ENCODE measurements around the gene CNPY3.
"Not testable (repeated sequence)": the region's sequence is repeated elsewhere in the genome, so short reads cannot be mapped to it uniquely, and the experiment has no call there.

Gene CNPY3

DNA sequence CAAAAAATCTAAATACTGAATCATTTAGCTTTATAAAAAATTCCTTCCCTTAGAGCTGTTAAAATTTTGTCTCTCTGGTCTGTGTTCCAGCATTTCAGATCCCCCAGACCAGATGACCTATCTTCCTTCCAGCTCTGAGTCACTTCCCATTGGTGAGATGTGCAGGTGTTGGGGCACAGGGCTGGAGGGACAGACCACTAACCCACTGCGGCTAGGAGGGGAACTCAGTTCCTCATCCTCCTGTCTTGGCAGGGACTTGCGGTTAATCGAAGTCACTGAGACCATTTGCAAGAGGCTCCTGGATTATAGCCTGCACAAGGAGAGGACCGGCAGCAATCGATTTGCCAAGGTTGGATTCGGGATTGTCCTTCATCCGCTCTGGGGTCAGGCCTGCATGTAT, 6.0 kb downstream of the CNPY3 start:
- no peaks in the 10 kb centered on the region for H3K9me3 Mint-ChIP-seq
- no peak overlapping the region for H3K4me3 Mint-ChIP-seq
- H3K27me3 Mint-ChIP-seq (ENCODE audit: low read depth), result no peaks in the 10 kb centered on the region
- peaks cover 22% of the 10 kb centered on the region for H3K4me1 Mint-ChIP-seq (ENCODE audit: low read depth)
- H3K36me3 Mint-ChIP-seq (ENCODE audit: low read depth), result peaks cover 43% of the 10 kb centered on the region
- no peak overlapping the region for H3K27ac Mint-ChIP-seq

GRCh38 chr6:42936398-42936797, 7.1 kb downstream of the CNPY3 start:
- Mint-ChIP-seq H3K4me3 (no peak overlapping the region), H3K27ac (no peak overlapping the region), H3K9me3 (no peaks in the 10 kb centered on the region), H3K4me1 (ENCODE audit: low read depth) (peaks cover 18% of the 10 kb centered on the region), H3K27me3 (ENCODE audit: low read depth) (no peaks in the 10 kb centered on the region), H3K36me3 (ENCODE audit: low read depth) (peaks cover 42% of the 10 kb centered on the region)

GRCh38 chr6:42937548-42938427, 8.5 kb downstream of the CNPY3 start:
- Mint-ChIP-seq H3K36me3 (ENCODE audit: low read depth) (peaks cover 34% of the 10 kb centered on the region), H3K4me1 (ENCODE audit: low read depth) (peaks cover 7% of the 10 kb centered on the region), H3K4me3 (no peak overlapping the region), H3K27ac (no peak overlapping the region), H3K9me3 (no peaks in the 10 kb centered on the region), H3K27me3 (ENCODE audit: low read depth) (no peaks in the 10 kb centered on the region)

DNA sequence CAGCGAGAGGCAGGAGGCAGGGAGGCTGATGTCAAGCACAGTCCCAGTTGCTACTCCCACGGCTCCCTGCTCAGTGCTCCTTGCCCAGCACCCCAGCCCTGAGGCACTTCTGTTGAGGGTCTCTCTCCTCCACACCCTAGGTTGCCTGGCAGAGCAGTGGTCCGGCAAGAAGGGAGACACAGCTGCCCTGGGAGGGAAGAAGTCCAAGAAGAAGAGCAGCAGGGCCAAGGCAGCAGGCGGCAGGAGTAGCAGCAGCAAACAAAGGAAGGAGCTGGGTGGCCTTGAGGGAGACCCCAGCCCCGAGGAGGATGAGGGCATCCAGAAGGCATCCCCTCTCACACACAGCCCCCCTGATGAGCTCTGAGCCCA, 9.1 kb downstream of the CNPY3 start:
- H3K4me1 Mint-ChIP-seq (ENCODE audit: low read depth), result peaks cover 1% of the 10 kb centered on the region
- no peaks in the 10 kb centered on the region for H3K27me3 Mint-ChIP-seq (ENCODE audit: low read depth)
- H3K9me3 Mint-ChIP-seq, result no peaks in the 10 kb centered on the region
- H3K4me3 Mint-ChIP-seq, result no peak overlapping the region
- no peak overlapping the region for H3K27ac Mint-ChIP-seq
- H3K36me3 Mint-ChIP-seq (ENCODE audit: low read depth), result peaks cover 29% of the 10 kb centered on the region

GRCh38 chr6:42938987-42939809, 9.9 kb downstream of the CNPY3 start:
- Mint-ChIP-seq H3K36me3 (ENCODE audit: low read depth) (peaks cover 27% of the 10 kb centered on the region), H3K4me1 (ENCODE audit: low read depth) (peaks cover 2% of the 10 kb centered on the region), H3K9me3 (no peaks in the 10 kb centered on the region), H3K27me3 (ENCODE audit: low read depth) (no peaks in the 10 kb centered on the region), H3K27ac (no peak overlapping the region), H3K4me3 (no peak overlapping the region)

DNA sequence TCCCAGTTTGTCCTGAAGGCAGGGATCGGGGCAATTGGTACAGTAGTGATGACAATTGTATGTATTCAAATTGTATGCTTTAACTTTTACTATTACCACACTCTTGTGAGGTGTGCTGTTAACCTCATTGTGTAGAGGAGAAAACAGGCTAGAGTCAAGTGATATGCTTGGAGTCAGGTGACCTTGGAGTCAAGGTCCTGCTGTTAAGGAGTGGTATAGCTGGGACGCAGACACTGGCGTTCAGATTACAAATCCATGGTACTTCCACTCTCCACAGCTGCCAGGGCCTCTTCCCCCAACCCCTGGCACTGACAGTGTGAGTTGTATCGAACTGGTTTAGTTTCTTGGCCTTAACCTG, 10.5 kb downstream of the CNPY3 start:
- H3K27me3 Mint-ChIP-seq (ENCODE audit: low read depth), result no peaks in the 10 kb centered on the region
- H3K4me3 Mint-ChIP-seq, result no peak overlapping the region
- no peaks in the 10 kb centered on the region for H3K9me3 Mint-ChIP-seq
- peaks cover 2% of the 10 kb centered on the region for H3K4me1 Mint-ChIP-seq (ENCODE audit: low read depth)
- no peak overlapping the region for H3K27ac Mint-ChIP-seq
- peaks cover 29% of the 10 kb centered on the region for H3K36me3 Mint-ChIP-seq (ENCODE audit: low read depth)

GRCh38 chr6:42940493-42941045, 11.3 kb downstream of the CNPY3 start:
- H3K4me3 Mint-ChIP-seq, result no peak overlapping the region
- H3K9me3 Mint-ChIP-seq, result no peaks in the 10 kb centered on the region
- no peak overlapping the region for H3K27ac Mint-ChIP-seq
- peaks cover 2% of the 10 kb centered on the region for H3K4me1 Mint-ChIP-seq (ENCODE audit: low read depth)
- H3K36me3 Mint-ChIP-seq (ENCODE audit: low read depth), result peaks cover 26% of the 10 kb centered on the region
- H3K27me3 Mint-ChIP-seq (ENCODE audit: low read depth), result no peaks in the 10 kb centered on the region

GRCh38 chr6:42941356-42941755, 12.1 kb downstream of the CNPY3 start:
- not testable (repeated sequence) for H3K27ac Mint-ChIP-seq; H3K27me3 Mint-ChIP-seq (ENCODE audit: low read depth); H3K9me3 Mint-ChIP-seq; H3K4me1 Mint-ChIP-seq (ENCODE audit: low read depth); H3K4me3 Mint-ChIP-seq
- peaks cover 19% of the 10 kb centered on the region for H3K36me3 Mint-ChIP-seq (ENCODE audit: low read depth)

- Mint-ChIP-seq H3K27me3 (ENCODE audit: low read depth) (no peaks in the 10 kb centered on the region), H3K4me3 (no peak overlapping the region), H3K36me3 (ENCODE audit: low read depth) (peaks cover 19% of the 10 kb centered on the region), H3K9me3 (no peaks in the 10 kb centered on the region), H3K27ac (no peak overlapping the region), H3K4me1 (ENCODE audit: low read depth) (peaks cover 2% of the 10 kb centered on the region)
These were observed 13.2 kb downstream of the CNPY3 start for GRCh38 chr6:42942444-42942843.

DNA sequence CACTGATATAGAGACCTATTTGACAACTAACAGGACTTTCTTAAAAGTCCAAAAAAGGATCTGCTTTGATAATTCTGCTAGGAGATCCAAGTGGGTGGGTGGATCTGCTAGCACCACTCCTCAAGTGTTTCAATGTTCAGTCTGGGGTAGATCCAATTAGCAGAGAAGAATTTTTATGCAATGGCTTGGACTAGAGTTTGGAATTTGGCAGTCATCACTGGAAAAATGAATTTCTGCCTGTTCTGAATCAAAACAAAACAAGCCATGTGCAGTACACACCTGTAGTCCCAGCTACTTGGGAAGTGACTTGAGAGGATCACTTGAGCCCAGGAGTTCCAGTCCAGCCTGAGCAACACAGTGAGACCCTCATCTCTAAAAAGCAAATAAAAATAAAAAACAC, 18.7 kb downstream of the CNPY3 start:
- peaks cover 7% of the 10 kb centered on the region for H3K36me3 Mint-ChIP-seq (ENCODE audit: low read depth)
- no peak overlapping the region for H3K4me3 Mint-ChIP-seq
- H3K27ac Mint-ChIP-seq, result no peak overlapping the region
- no peaks in the 10 kb centered on the region for H3K9me3 Mint-ChIP-seq
- H3K27me3 Mint-ChIP-seq (ENCODE audit: low read depth), result no peaks in the 10 kb centered on the region
- peaks cover 2% of the 10 kb centered on the region for H3K4me1 Mint-ChIP-seq (ENCODE audit: low read depth)

- H3K27ac Mint-ChIP-seq, result no peak overlapping the region
- H3K27me3 Mint-ChIP-seq (ENCODE audit: low read depth), result no peaks in the 10 kb centered on the region
- H3K4me3 Mint-ChIP-seq, result no peak overlapping the region
- no peaks in the 10 kb centered on the region for H3K9me3 Mint-ChIP-seq
- no peaks in the 10 kb centered on the region for H3K4me1 Mint-ChIP-seq (ENCODE audit: low read depth)
- H3K36me3 Mint-ChIP-seq (ENCODE audit: low read depth), result peaks cover 3% of the 10 kb centered on the region
These were observed 23.1 kb downstream of the CNPY3 start for GRCh38 chr6:42952389-42952788.

- not testable (repeated sequence) for H3K4me3 Mint-ChIP-seq; H3K27ac Mint-ChIP-seq; H3K36me3 Mint-ChIP-seq (ENCODE audit: low read depth); H3K4me1 Mint-ChIP-seq (ENCODE audit: low read depth); H3K9me3 Mint-ChIP-seq; H3K27me3 Mint-ChIP-seq (ENCODE audit: low read depth)
These were observed 25.1 kb downstream of the CNPY3 start for GRCh38 chr6:42954405-42954804.

DNA sequence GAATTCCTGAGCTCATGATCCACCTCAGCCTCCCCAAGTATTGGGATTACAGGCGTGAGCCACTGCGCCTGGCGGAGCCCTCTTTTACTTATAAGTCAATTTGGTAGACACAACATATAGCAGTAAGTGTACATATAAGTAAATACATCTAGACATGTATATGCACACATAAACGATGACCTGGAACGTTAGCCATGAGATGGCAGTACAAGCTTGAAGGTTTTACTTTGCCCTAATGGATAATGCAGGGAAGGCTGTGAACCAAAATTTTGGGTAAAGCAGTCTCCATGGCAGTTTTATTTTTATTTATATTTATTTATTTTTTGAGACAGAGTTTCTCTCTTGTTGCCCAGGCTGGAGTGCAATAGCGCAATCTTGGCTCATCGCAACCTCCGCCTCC, 28.8 kb downstream of the CNPY3 start:
- Mint-ChIP-seq H3K36me3 (ENCODE audit: low read depth) (peaks cover 13% of the 10 kb centered on the region), H3K27ac (no peak overlapping the region), H3K4me1 (ENCODE audit: low read depth) (peaks cover 4% of the 10 kb centered on the region), H3K4me3 (no peak overlapping the region), H3K27me3 (ENCODE audit: low read depth) (peaks cover 13% of the 10 kb centered on the region), H3K9me3 (no peaks in the 10 kb centered on the region)

DNA sequence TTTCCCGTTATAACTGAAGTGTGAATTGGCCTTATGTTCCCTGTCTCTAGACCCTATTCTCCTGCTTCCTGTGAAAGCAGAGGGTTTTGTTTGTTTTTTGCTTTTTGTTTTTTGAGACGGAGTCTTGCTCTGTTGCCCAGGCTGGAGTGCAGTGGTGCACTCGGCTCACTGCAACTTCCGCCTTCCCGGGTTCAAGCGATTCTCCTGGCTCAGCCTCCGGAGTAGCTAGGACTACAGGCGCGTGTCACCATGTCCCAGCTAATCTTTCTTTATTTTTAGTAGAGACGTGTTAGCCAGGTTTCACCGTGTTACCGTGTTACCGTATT, 30.6 kb downstream of the CNPY3 start:
- peaks cover 4% of the 10 kb centered on the region for H3K4me1 Mint-ChIP-seq (ENCODE audit: low read depth)
- H3K27me3 Mint-ChIP-seq (ENCODE audit: low read depth), result peaks cover 13% of the 10 kb centered on the region
- peak overlapping the region; percentile 42 for H3K4me3 Mint-ChIP-seq
- no peak overlapping the region for H3K27ac Mint-ChIP-seq
- H3K36me3 Mint-ChIP-seq (ENCODE audit: low read depth), result peaks cover 14% of the 10 kb centered on the region
- no peaks in the 10 kb centered on the region for H3K9me3 Mint-ChIP-seq
